ENCODE results near the gene LRFN2.

The LRFN2 gene

DNA sequence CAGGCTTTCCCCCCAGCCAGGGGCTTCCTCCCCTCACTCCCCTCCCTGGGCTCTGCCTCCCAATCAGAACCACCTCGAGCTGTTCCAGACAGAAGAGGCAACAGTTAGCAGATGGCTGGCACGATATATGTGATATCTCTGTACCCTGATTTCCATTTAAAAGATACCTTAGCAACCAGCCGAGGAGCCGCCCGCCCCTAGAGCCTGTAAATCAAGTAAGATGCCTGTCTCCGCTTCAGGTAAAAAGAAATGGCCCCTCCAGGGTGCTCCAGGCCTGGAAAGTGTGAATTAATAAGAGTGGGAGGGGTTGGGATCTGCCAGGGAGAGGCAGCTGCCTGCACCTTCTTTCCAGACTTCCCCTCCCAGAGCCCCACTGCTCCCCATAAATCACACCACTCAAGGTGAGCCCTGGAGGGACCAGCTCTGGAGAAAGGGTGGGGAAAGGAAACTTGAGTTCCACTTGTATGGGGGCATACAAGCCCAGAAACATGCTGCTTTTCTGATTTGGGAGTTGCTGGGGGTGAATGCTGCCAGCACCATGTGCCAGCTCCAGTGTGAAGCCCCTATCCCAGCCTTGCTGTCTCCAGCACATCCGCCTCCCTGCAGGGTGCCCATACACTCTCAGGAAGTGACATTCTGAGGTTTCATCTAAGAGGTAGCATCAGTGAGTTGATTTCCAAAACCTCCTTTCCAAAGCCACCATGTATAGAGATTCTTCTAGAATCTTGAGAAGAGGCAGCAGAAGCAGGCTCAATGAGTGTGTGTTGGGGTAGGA lies 148.0 kb downstream of the LRFN2 start:
- no peak overlapping the region for H3K4me3 ChIP-seq (ENCODE audit: low read length, poor library complexity, severe bottlenecking)
- no peak overlapping the region for H3K9ac ChIP-seq (ENCODE audit: low read depth, low read length, poor library complexity, severe bottlenecking)
- no peak overlapping the region for H2AFZ ChIP-seq (ENCODE audit: low read length)
- H3K4me1 ChIP-seq (ENCODE audit: insufficient read depth, low read length, poor library complexity, severe bottlenecking): peaks cover 71% of the 10 kb centered on the region
- no peaks in the 10 kb centered on the region for H3F3A ChIP-seq (ENCODE audit: low read depth)
- TF ChIP-seq CTCF (conservative IDR thresholded peaks at IDR 0.05; ENCODE audit: low read length) (no peak), EZH2phosphoT487 (IDR thresholded peaks at IDR 0.05; ENCODE audit: borderline replicate concordance) (no peak)
- H3K9me3 ChIP-seq (ENCODE audit: insufficient read depth, low read depth, low read length): no peaks in the 10 kb centered on the region
- no peaks in the 10 kb centered on the region for H3K36me3 ChIP-seq (ENCODE audit: insufficient read depth, low read length)
- H3K4me2 ChIP-seq (ENCODE audit: low read depth, low read length, poor library complexity, severe bottlenecking): peak overlapping the region; percentile 18
- no peaks in the 10 kb centered on the region for H3K27me3 ChIP-seq (ENCODE audit: insufficient read depth, low read length, poor library complexity, severe bottlenecking)
- H4K20me1 ChIP-seq (ENCODE audit: insufficient read depth, low read length, poor library complexity, severe bottlenecking): no peaks in the 10 kb centered on the region
- H3K9me2 ChIP-seq (replicated peaks; ENCODE audit: low read depth, low read length): no peaks in the 10 kb centered on the region
- H3K79me2 ChIP-seq (ENCODE audit: insufficient read depth, low read length): no peaks in the 10 kb centered on the region

DNA sequence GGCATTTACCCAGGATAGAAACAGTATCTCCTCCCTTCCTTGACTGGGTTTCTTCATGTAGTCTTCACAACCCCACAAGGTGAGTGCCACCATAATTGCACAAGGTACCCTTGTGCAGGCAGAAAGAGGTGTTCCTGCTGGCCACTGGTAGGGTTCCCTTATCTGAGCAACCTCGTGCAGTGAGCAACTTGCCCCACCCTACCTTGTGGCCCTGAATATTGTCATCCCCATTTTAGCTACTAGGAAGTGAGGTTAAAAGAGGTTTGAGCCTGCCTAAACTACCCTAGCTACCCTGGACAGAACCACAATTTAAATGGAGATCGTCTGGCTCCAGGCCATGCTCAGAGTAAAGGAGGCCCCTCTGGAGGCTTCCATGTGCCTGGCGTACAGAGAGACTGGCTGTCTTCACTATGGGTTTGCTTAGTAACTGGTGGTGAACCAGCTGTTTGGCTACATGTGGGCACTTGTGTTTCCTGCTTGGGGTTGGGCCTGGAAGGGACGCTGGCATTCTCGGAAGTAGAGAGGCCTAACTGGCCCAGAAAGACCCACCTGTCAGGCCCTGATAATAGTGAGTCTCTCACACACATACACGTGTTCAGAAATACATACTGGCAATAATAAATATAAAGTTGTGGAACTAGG lies 148.8 kb downstream of the LRFN2 start:
- Histone ChIP-seq H3K27me3 (ENCODE audit: insufficient read depth, low read length, poor library complexity, severe bottlenecking) (no peaks in the 10 kb centered on the region), H3F3A (ENCODE audit: low read depth) (no peaks in the 10 kb centered on the region), H3K4me2 (ENCODE audit: low read depth, low read length, poor library complexity, severe bottlenecking) (peak overlapping the region; percentile 18), H4K20me1 (ENCODE audit: insufficient read depth, low read length, poor library complexity, severe bottlenecking) (no peaks in the 10 kb centered on the region), H2AFZ (ENCODE audit: low read length) (no peak overlapping the region), H3K4me3 (ENCODE audit: low read length, poor library complexity, severe bottlenecking) (no peak overlapping the region), H3K36me3 (ENCODE audit: insufficient read depth, low read length) (no peaks in the 10 kb centered on the region), H3K79me2 (ENCODE audit: insufficient read depth, low read length) (no peaks in the 10 kb centered on the region), H3K9me2 (replicated peaks; ENCODE audit: low read depth, low read length) (no peaks in the 10 kb centered on the region), H3K9ac (ENCODE audit: low read depth, low read length, poor library complexity, severe bottlenecking) (no peak overlapping the region), H3K9me3 (ENCODE audit: insufficient read depth, low read depth, low read length) (no peaks in the 10 kb centered on the region), H3K4me1 (ENCODE audit: insufficient read depth, low read length, poor library complexity, severe bottlenecking) (peaks cover 62% of the 10 kb centered on the region)
- no peak for TF ChIP-seq CTCF (conservative IDR thresholded peaks at IDR 0.05; ENCODE audit: low read length)
- no peak for TF ChIP-seq EZH2phosphoT487 (IDR thresholded peaks at IDR 0.05; ENCODE audit: borderline replicate concordance)

DNA sequence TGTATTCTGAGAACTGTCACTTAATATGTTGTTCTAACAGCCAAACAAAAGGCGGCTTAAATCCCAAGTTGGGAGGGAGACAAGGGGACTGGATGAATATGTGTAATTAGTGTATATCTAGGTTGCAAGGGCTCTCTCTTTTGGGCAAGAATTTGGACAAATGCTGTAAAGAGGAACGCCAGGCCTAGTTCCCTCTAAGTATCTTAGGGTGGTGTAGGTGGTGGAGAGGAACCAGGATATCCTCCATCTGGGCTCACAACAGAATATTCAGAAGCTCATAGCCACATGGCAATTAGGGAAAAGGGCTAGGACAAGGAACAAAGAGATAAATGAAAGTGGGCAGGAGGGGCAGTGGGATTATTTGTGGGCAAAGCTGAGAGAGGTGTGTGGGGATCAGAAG lies 149.5 kb downstream of the LRFN2 start:
- no peaks in the 10 kb centered on the region for H3K9me3 ChIP-seq (ENCODE audit: insufficient read depth, low read depth, low read length)
- no peaks in the 10 kb centered on the region for H3K27me3 ChIP-seq (ENCODE audit: insufficient read depth, low read length, poor library complexity, severe bottlenecking)
- TF ChIP-seq CTCF (conservative IDR thresholded peaks at IDR 0.05; ENCODE audit: low read length) (no peak), EZH2phosphoT487 (IDR thresholded peaks at IDR 0.05; ENCODE audit: borderline replicate concordance) (no peak)
- H3K4me1 ChIP-seq (ENCODE audit: insufficient read depth, low read length, poor library complexity, severe bottlenecking): peaks cover 55% of the 10 kb centered on the region
- H2AFZ ChIP-seq (ENCODE audit: low read length): no peak overlapping the region
- H3K9me2 ChIP-seq (replicated peaks; ENCODE audit: low read depth, low read length): no peaks in the 10 kb centered on the region
- H4K20me1 ChIP-seq (ENCODE audit: insufficient read depth, low read length, poor library complexity, severe bottlenecking): no peaks in the 10 kb centered on the region
- no peaks in the 10 kb centered on the region for H3F3A ChIP-seq (ENCODE audit: low read depth)
- H3K36me3 ChIP-seq (ENCODE audit: insufficient read depth, low read length): no peaks in the 10 kb centered on the region
- no peak overlapping the region for H3K4me3 ChIP-seq (ENCODE audit: low read length, poor library complexity, severe bottlenecking)
- no peak overlapping the region for H3K9ac ChIP-seq (ENCODE audit: low read depth, low read length, poor library complexity, severe bottlenecking)
- no peak overlapping the region for H3K4me2 ChIP-seq (ENCODE audit: low read depth, low read length, poor library complexity, severe bottlenecking)
- no peaks in the 10 kb centered on the region for H3K79me2 ChIP-seq (ENCODE audit: insufficient read depth, low read length)

Data from Loucy (cell line).